ENCODE results near the gene BAG2.

GRCh38 chr6:57182017-57182432 is 9.9 kb downstream of the BAG2 start:
- TF ChIP-seq RAD21 (conservative IDR thresholded peaks at IDR 0.05 in 1 of 2, IDR thresholded peaks at IDR 0.05 in 1 of 2): no peak
- TF ChIP-seq, protein P1, sequence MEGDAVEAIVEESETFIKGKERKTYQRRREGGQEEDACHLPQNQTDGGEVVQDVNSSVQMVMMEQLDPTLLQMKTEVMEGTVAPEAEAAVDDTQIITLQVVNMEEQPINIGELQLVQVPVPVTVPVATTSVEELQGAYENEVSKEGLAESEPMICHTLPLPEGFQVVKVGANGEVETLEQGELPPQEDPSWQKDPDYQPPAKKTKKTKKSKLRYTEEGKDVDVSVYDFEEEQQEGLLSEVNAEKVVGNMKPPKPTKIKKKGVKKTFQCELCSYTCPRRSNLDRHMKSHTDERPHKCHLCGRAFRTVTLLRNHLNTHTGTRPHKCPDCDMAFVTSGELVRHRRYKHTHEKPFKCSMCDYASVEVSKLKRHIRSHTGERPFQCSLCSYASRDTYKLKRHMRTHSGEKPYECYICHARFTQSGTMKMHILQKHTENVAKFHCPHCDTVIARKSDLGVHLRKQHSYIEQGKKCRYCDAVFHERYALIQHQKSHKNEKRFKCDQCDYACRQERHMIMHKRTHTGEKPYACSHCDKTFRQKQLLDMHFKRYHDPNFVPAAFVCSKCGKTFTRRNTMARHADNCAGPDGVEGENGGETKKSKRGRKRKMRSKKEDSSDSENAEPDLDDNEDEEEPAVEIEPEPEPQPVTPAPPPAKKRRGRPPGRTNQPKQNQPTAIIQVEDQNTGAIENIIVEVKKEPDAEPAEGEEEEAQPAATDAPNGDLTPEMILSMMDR (IDR thresholded peaks at IDR 0.05): no peak
- no peak for TF ChIP-seq RCOR1 (IDR thresholded peaks at IDR 0.05; ENCODE audit: low read depth, low read length)
- no peak for TF ChIP-seq POLR2A (IDR thresholded peaks at IDR 0.05; ENCODE audit: low read length)
- TF ChIP-seq CEBPB (IDR thresholded peaks at IDR 0.05): no peak
- TF ChIP-seq REST (IDR thresholded peaks at IDR 0.05): no peak
- TF ChIP-seq HES2 (IDR thresholded peaks at IDR 0.05): no peak
- TF ChIP-seq, protein P2, sequence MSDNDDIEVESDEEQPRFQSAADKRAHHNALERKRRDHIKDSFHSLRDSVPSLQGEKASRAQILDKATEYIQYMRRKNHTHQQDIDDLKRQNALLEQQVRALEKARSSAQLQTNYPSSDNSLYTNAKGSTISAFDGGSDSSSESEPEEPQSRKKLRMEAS (IDR thresholded peaks at IDR 0.05): no peak
- no peak for TF ChIP-seq HDAC2 (IDR thresholded peaks at IDR 0.05)
- TF ChIP-seq BHLHE40 (IDR thresholded peaks at IDR 0.05; ENCODE audit: low read depth, low read length): no peak
- no peak for TF ChIP-seq NPAS2 (CRISPR knock-in tag; IDR thresholded peaks at IDR 0.05; ENCODE audit: borderline replicate concordance)
